GM21737 (cell line): ENCODE measurements around the gene USP48.
"Not testable (repeated sequence)": the region's sequence is repeated elsewhere in the genome, so short reads cannot be mapped to it uniquely, and the experiment has no call there.

Experiments used
- ATAC-seq: cut with Tn5 transposase; IDR thresholded peaks from one replicate; pipeline ENCODE4 v1.9.1; 2021; ENCODE audit warnings: mild to moderate bottlenecking, moderate library complexity; ENCODE audit not compliant: unreplicated experiment

USP48 gene

GRCh38 chr1:21782868-21783678, at the start of gene USP48:
Gene USP48, minus strand, starts transcription at chr1:21783149. Its CDS starts 192 bp downstream, at chr1:21782957.
- peak; percentile 64 for ATAC-seq

- no peak for ATAC-seq
Observed at GRCh38 chr1:21831454-21831970, 48.6 kb upstream of the USP48 start.

- ATAC-seq, result no peak
Observed at GRCh38 chr1:21830792-21831453, 48.0 kb upstream of the USP48 start.

- no peak for ATAC-seq
Observed at GRCh38 chr1:21829294-21829693, 46.3 kb upstream of the USP48 start.

GRCh38 chr1:21828506-21829210, 45.7 kb upstream of the USP48 start:
- no peak for ATAC-seq

- no peak for ATAC-seq
Observed at GRCh38 chr1:21828075-21828474, 45.1 kb upstream of the USP48 start.

- no peak for ATAC-seq
Observed at GRCh38 chr1:21827141-21827679, 44.3 kb upstream of the USP48 start.

- not testable (repeated sequence) for ATAC-seq
Observed at GRCh38 chr1:21826694-21827093, 43.7 kb upstream of the USP48 start.

GRCh38 chr1:21825393-21825792, 42.4 kb upstream of the USP48 start:
- no peak for ATAC-seq

- no peak for ATAC-seq
Observed at GRCh38 chr1:21824926-21825325, 42.0 kb upstream of the USP48 start.

GRCh38 chr1:21823980-21824702, 41.2 kb upstream of the USP48 start:
- ATAC-seq, result no peak

GRCh38 chr1:21823206-21823979, 40.4 kb upstream of the USP48 start:
- ATAC-seq, result no peak

- no peak for ATAC-seq
Observed at GRCh38 chr1:21822349-21822748, 39.4 kb upstream of the USP48 start.

GRCh38 chr1:21821385-21822019, 38.6 kb upstream of the USP48 start:
- no peak for ATAC-seq

GRCh38 chr1:21820597-21821232, 37.8 kb upstream of the USP48 start:
- ATAC-seq, result no peak

GRCh38 chr1:21818656-21819055, 35.7 kb upstream of the USP48 start:
- no peak for ATAC-seq

GRCh38 chr1:21816602-21817302, 33.8 kb upstream of the USP48 start:
- ATAC-seq, result no peak

- no peak for ATAC-seq
Observed at GRCh38 chr1:21815724-21816321, 32.9 kb upstream of the USP48 start.
